ENCODE data around the gene HHEX. TPM values are rescaled to one million over a fixed set of nuclear protein-coding genes. Genes with fewer than 3 reads are reported as not detected.

Gene HHEX
- total RNA-seq, 6 experiments from 2014 or later: 26.8 to 73.2 (median 42.0) TPM

- H3K9me3 ChIP-seq: no peaks in the 10 kb centered on the region
- H3K36me3 ChIP-seq: no peaks in the 10 kb centered on the region
- TF ChIP-seq CTCF (IDR thresholded peaks at IDR 0.05) (no peak), POLR2A (IDR thresholded peaks at IDR 0.05) (no peak)
- DNase-seq: no peak
- WGBS (ENCODE audit: insufficient coverage, low coverage, low lambda C conversion rate, missing lambda C conversion rate): 100% methylated on average over 1 of the region's 1 CpG
- no peaks in the 10 kb centered on the region for H3K4me1 ChIP-seq
- H3K4me3 ChIP-seq: no peak overlapping the region
- H3K27ac ChIP-seq: no peak overlapping the region
- no peaks in the 10 kb centered on the region for H3K27me3 ChIP-seq
- intact Hi-C loops (cut with DNase I): no loop called here
- no peak for ATAC-seq
These were observed 34.3 kb upstream of the HHEX start for GRCh38 chr10:92655426-92655825.

GRCh38 chr10:92656266-92656961, 33.3 kb upstream of the HHEX start:
- 89% methylated on average over 5 of the region's 7 CpGs for WGBS (ENCODE audit: insufficient coverage, low coverage, low lambda C conversion rate, missing lambda C conversion rate)
- no peaks in the 10 kb centered on the region for H3K27me3 ChIP-seq
- no peaks in the 10 kb centered on the region for H3K4me1 ChIP-seq
- no peaks in the 10 kb centered on the region for H3K36me3 ChIP-seq
- H3K27ac ChIP-seq: no peak overlapping the region
- DNase-seq (no peak), ATAC-seq (no peak)
- H3K4me3 ChIP-seq: no peak overlapping the region
- no peak for TF ChIP-seq CTCF (IDR thresholded peaks at IDR 0.05)
- no peaks in the 10 kb centered on the region for H3K9me3 ChIP-seq
- intact Hi-C loops (cut with DNase I): no loop called here

- WGBS (ENCODE audit: insufficient coverage, low coverage, low lambda C conversion rate, missing lambda C conversion rate): 78% methylated on average over 5 of the region's 5 CpGs
- no peak for DNase-seq
- no peak for TF ChIP-seq CTCF (IDR thresholded peaks at IDR 0.05)
- no peak for TF ChIP-seq POLR2A (IDR thresholded peaks at IDR 0.05)
- Histone ChIP-seq H3K36me3 (no peaks in the 10 kb centered on the region), H3K4me1 (no peaks in the 10 kb centered on the region), H3K27ac (no peak overlapping the region), H3K27me3 (no peaks in the 10 kb centered on the region), H3K9me3 (no peaks in the 10 kb centered on the region), H3K4me3 (no peak overlapping the region)
- intact Hi-C loops (cut with DNase I): no loop called here
- no peak for ATAC-seq
These were observed 32.7 kb upstream of the HHEX start for GRCh38 chr10:92657024-92657423.

GRCh38 chr10:92662848-92663247, 26.9 kb upstream of the HHEX start:
- ATAC-seq: no peak
- intact Hi-C loops (cut with DNase I): no loop called here
- Histone ChIP-seq H3K4me3 (no peak overlapping the region), H3K27me3 (no peaks in the 10 kb centered on the region), H3K36me3 (no peaks in the 10 kb centered on the region), H3K27ac (no peak overlapping the region), H3K4me1 (no peaks in the 10 kb centered on the region), H3K9me3 (peaks cover 0 to 2% (median 0%) of the 10 kb centered on the region in 4 donors)
- TF ChIP-seq CTCF (IDR thresholded peaks at IDR 0.05) (no peak), POLR2A (IDR thresholded peaks at IDR 0.05) (no peak)
- DNase-seq: no peak

- Histone ChIP-seq H3K27ac (no peak overlapping the region), H3K27me3 (no peaks in the 10 kb centered on the region), H3K4me3 (no peak overlapping the region), H3K36me3 (no peaks in the 10 kb centered on the region), H3K9me3 (peaks cover 0 to 2% (median 0%) of the 10 kb centered on the region in 4 donors), H3K4me1 (no peaks in the 10 kb centered on the region)
- TF ChIP-seq POLR2A (IDR thresholded peaks at IDR 0.05) (no peak), CTCF (IDR thresholded peaks at IDR 0.05) (no peak)
- intact Hi-C loops (cut with DNase I): no loop called here
- ATAC-seq: no peak
- no peak for DNase-seq
These were observed 25.4 kb upstream of the HHEX start for GRCh38 chr10:92664322-92664721.

All from right lobe of liver (tissue), 6 donors.